ENCODE results near the gene TCAF1.
"Not testable (repeated sequence)": the region's sequence is repeated elsewhere in the genome, so short reads cannot be mapped to it uniquely, and the experiment has no call there.

The TCAF1 gene

DNA sequence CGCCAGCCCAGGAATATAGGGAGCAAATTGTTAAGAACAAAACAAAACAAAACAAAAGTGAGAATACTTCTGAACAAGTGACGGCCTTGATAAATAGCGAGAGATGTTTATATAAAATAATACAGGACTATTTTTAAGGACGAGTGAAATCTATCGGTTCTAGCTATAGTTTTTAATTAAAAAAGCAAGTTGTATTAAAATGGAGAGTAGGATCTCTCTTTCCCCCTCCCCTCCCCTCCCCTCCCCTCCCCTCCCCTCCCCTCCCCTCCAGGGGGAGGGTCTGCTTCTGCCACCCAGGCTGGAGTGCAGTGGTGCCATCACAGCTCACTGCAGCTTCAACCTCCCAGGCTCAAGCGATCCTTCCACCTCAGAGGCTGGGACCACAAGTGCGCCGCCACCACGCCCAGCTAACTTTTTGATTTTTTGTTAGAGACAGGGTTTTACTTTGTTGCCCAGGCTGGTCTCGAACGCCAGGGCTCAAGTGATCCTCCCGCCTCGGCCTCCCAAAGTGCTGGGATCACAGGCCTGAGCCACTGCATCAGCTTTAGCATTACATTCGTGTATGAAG lies 440 bp upstream of the TCAF1 start:
- DNase-seq (ENCODE audit: low read depth in 2 of 2): no peak

DNA sequence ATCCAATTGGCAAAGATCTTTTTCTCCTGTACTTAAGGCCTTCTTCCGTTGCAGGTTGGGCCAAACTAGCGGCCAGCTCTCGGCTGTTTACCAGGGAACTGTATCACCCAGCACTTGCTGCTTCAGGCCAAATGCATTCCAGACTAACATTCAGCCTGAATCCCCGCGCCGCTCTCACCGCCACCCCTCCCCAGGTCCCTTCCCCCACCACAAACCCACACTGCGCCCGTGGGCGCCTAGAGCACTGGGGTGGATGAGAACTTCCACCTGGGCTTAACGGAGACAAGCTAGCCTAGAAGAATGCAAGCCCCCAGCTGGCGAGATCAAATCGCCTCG lies 676 bp downstream of the TCAF1 start:
- DNase-seq (ENCODE audit: low read depth in 2 of 2): no peak

DNA sequence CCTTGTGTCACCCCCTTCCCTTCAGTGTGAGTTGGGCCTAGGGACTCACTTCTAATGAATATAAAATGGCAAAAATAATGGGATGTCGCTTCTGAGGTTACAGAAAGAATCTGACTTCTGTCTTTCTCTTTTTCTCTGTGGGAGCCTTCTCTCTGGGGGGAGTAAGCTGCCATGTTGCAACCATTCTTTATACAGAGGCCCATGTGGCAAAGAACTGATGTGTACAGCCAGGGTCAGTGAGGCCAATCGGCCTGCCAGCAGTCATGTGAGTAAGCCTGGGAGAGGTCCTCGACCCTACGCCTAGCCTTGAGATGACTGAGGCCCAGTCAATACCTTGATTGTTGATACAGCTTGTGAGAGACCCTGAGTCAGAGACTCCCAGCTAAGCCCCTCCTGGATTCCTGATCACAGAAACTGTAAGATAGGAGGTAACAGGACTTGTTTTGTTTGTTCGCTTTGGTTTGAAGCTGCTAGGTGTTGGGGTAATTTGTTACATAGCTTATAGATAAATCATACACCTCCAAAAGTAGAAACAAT lies 1.7 kb downstream of the TCAF1 start:
- DNase-seq (ENCODE audit: low read depth in 2 of 2): no peak

DNA sequence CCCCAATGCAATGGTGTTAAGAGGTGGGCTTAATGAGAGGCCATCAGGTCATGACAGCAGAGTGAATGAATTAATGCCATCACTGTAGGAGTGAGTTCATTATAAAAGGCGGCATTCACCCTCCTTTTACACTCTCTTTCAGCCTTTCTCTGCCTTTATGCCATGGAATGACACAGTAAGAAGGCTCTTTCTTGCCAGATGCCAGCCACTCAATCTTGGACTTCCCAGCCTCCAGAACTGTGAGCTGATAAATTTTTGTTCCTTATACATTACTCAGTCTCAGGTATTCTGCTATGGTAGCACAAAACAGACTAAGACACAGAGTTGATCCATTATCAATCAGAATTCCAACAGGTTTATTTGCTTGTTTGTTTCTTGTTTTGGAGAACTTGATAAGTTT lies 3.2 kb downstream of the TCAF1 start:
- DNase-seq (ENCODE audit: low read depth in 2 of 2): no peak

DNA sequence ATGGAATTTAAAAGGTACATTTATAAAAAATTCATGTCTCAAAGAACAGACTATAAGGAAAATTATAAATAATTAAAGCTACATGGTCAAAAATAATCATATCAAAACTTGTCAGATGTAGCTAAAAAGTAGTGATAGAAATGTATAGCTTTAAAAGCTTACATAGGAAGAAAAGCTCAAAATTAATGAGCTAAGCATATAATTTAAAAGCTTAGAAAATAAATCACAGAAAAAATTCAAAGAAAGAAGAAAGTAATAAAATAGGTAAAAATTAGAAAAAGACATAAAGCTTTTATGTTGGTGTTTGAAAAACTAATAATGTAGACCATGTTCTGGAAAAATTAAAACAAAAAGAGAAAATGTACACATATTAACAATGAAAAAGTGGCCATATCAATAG lies 5.3 kb downstream of the TCAF1 start:
- DNase-seq (ENCODE audit: low read depth in 2 of 2): no peak

DNA sequence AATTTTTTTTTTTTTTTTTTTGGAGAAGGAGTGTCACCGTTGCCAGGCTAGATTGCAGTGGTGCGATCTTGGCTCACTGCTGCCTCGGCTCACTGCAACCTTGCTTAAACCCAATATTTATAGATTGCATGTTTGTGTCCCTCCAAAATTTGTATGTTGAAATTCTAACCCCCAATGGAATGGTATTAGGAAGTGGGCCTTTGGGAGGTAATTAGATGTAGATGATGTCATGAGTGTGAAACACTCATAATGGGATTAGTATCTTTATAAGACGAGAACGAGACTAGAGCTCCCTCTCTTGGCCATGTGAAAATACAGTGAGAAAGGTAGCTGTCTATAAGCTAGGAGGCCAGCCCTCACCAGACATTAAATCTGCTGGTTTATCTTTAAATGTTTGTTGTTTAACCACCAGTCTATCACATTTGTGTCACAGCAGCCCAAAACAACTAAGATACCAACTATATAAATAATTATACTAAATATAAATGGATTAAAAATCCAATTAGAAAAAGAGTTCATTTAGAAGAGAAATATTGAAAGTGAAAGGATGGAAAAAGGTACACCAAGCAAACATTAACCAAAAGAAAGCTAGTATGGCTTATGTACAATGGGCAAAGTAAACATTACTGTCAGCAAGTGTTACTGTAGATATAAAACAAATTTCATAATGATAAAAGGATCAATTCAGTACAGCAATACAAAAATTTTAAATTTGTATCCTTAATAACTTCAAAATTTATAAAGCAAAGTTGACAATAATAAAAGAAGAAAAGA lies 9.3 kb downstream of the TCAF1 start:
- DNase-seq (ENCODE audit: low read depth in 2 of 2): no peak

DNA sequence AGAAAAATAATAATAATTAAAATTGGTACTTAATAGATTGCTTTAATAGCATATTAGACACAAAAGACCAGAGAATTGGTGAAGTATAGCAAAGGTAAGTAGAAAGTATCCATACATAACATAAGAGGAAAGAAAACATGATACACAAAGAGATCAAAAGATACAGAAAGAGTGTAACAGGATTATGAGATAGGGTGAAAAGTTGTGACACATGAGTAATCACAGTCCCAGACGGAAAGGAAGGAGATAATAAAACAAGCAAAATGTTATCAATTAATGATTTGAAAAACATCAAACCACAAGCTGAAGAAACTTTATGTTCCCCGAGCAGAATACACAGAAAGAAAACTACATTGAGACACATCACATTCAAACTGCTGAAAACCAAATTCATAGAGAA lies 10.5 kb downstream of the TCAF1 start:
- no peak for DNase-seq (ENCODE audit: low read depth in 2 of 2)

DNA sequence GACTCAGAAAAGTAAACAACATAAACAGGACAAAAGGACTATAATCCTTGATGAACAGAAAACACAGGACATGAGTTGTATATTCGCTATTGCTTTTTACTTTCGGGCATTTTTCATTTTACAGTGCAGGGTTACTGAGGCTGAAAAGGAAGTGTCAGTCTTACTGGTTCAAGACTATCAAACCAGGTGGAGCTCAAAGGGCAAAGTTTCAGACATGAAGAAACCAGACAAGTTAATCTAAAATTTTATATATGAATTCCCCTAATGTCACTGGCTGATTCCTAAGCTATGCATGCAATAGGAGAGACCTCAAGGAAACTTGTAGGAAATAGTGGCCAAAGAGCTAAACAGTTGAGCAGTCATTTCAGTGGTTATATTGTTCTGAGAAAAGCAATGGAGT lies 11.4 kb downstream of the TCAF1 start:
- no peak for DNase-seq (ENCODE audit: low read depth in 2 of 2)

DNA sequence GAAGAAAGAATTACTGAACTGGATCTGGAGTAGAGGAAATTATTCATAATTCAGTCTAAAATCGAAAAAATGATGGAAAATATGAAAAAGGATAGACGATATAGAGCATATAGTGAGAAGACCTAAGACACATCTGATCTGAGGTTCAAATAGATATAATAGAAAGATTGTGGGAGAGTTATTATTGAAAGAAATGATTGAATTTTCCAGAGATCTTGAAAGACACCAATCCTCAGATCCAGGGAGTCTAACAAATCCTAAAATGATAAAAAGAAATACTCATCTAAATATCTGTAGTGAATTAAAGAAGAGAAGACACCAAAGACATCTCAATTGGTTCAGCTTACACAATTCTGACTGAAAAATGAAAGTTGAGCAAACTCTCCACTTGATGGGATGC lies 12.9 kb downstream of the TCAF1 start:
- no peak for DNase-seq (ENCODE audit: low read depth in 2 of 2)

DNA sequence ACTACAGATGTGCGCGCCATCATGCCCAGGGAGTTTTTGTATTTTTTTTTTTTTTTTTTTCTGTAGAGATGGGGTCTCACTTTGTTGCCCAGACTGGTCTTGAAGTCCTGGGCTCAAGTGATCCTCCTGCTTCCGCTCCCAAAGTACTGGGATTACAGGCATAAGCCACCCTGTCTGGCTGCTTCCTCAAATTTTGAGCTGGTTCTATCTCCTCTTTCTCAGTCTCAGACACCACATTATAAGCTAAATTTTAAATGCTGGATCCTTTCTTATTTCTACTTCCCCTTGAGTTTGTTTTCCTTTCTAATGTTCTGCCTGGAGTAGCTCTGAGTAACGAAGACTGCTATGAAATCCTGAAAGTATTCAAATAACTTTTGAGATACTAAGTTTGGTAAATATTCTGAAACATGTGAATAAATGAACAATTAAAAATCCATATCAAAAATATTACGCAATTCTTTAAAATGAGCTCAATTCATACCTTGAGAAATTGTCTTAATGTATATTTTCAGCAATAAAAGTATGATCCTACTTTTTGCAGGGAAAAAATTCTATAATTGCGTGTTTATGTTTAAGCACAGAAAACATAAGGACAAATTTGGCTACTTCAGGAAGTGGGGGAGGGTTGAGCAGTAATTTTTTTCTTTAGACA lies 15.0 kb downstream of the TCAF1 start:
- DNase-seq (ENCODE audit: low read depth in 2 of 2): no peak

DNA sequence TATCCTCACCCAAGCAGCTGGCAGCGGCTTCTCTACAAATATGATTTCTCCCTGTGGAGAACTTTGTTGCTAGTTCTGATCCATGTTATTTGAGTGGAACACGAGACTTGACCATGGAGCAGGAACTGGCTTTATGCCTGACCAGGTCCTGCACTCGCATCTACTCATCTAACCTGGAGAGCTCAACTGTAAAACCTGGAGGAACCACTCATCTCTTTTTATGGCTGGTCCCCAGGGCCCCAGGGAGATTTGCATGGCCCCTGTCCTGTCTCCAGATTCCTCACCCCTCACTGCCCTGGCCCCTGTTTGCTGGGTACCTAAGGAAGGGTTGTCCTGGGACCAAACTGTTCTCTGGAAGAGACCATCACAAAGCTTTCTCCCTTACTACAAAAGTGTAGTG lies 16.0 kb downstream of the TCAF1 start:
- no peak for DNase-seq (ENCODE audit: low read depth in 2 of 2)

DNA sequence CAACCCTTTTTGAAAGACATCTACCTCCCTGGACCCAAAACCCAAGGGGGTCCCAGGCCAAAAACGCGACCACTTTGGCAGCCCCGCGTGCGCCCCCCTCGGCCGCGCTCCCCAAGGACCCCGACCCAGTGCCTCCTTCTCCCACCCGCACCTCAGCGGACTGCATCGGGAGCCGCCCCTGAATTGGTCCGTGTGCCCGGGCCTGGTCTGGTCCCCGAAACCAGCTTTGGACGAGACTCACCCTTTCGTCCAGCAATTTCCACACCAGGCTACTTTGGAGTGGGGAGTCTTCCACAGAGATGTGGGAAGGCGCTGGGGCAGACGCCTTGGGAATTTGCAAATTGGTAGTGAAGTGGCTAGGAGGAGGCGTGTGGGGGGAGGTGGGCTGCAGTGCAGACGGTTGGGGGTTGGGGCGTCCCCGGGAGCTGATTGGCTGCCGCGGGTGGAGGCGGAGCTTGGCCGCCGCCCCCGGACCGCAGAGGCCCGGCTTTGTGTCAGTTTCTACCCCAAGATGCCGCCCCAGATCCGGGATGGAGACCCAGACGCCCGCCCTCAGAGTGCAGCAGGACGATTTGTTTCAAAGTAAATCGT lies 16.9 kb downstream of the TCAF1 start:
- DNase-seq (ENCODE audit: low read depth in 2 of 2): no peak

DNA sequence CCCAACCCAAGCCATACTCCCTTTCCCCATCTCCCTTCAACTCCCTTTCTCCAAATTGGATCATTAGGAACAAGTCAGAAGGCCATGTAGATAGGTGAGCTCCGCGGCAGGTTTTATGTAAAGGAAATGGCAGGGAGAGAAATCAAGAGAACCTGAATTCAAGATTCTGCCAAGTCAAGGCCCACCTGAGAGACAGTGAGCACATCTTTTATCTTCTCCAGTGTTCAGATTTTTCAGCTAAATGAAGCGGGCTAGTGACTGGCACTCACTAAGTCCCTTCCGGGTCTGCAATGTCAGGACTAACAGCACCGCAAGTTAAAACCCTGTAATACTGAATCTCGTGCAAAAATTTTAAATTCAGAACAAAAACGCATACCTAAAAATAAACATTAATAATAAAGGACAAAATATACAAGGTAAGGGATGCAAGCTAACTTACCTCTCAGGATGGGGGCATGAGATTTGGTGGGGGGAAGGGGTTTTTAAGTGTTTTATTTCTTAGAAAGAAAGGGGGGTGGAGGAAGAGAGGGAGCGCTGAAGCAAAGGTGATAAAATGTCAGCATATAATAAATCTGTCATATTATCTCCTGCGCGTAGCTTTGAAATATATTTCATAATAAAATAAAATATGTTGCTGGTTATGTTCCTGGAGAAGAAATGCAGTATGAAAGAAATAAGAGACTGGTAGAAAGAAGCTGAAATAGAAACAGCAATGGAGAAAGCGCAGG lies 17.6 kb downstream of the TCAF1 start:
- DNase-seq (ENCODE audit: low read depth in 2 of 2): no peak

DNA sequence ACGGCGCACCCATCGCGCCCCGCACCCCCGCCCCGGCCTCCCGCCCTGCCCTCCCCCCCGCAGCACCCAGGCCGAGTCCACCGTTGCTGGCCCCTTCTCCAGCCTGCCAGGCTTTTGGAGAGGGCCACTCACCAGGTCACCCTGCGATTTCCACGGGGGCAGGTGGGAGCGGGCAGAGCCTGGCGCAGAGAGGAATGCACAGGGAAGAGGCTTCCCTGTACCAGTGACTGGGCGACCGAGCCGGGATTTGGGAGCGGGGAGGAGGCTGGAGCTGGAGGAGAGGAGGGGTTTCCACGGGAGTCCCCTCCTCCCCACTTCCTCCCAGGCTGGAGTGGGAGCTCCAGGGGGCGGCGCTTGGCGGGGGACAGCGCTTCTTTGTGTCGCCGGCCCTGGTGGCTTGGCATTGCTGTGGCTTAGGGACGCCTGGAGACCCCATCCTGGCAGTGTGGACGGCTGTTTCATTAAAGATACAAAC lies 19.3 kb downstream of the TCAF1 start:
- DNase-seq (ENCODE audit: low read depth in 2 of 2): no peak

DNA sequence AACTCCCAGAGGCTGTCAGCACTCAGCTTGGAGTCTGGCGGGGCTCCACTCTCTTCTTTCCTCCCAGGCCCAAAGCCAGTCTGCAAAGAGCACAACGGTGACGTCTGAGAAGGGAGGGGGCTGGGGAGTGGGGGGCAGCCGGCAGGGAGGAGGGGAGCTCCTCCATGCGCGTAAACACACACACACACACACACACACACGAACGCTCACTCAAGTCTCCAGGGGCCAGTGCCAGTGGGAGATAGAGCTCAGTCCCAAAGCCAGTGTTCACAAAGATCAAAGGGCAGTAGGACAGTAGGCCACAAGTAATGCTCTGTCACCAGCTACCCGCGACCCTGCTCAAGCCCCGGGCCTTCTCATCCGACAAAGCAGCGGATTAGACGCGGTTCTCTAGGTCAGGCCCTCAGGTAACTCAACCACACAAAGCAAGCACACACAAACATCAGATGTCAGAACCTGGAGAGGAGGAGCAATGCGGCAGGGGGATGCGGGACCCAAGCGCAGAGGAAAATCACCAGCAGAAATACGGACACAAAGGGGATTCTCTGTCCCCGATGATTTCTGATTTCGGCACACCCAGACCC lies 19.9 kb downstream of the TCAF1 start:
- no peak for DNase-seq (ENCODE audit: low read depth in 2 of 2)

DNA sequence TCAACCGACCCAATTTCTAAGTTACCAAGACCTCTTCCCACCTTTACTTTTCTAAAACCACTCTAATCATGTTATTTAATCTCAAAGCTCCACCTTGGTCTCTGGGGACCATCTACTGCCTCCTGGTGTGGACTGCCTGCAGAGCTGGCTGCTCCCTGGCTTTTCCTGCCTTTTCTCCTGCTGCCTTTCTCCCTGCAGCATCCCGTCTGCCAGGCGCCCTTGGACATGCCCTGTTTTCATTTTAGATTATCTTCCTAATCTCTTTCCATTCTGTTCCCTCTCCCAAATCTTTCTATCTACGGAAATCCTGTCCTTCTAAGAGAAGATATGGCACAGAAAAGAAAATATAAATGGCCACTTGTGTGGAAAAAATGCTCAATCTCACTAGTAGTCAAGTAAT lies 23.1 kb downstream of the TCAF1 start:
- DNase-seq (ENCODE audit: low read depth in 2 of 2): no peak

DNA sequence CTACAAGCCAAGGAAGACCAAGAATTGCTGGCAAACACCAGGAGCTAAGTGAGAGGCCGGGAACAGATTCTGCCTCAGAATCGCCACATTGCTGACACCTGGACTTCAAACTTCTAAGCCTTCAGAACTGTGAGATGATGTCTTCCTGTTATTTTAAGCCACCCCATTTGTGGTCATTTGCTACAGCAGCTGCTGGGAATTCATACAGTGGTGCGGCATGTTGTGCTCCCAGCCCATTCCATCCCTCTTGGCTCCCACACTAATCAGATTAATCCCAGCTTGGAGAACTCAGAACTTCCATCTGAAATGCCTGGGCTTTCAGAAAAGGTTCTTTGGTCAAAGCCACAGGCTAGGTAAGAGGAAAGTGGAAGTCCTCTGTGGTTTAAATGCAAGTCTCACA lies 24.9 kb downstream of the TCAF1 start:
- DNase-seq (ENCODE audit: low read depth in 2 of 2): no peak

DNA sequence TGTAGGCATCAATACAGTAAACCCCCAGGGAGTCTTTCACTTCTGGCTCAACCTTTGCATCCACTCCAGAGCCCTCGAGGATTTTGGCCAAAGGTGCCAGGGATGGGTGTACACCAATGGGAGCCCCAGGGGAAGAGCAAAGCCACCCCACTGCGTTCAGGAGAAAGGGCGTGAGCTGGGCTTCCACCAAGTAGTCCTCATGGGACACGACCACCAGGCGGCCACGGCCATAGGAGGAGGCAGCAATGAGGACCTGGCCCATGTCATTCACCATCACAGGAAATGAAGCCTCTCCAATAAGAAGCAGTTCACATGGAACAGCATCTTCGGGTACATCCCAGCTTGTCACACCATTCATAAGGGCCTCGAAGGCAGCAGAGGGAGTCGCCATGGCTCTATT lies 25.8 kb downstream of the TCAF1 start:
- DNase-seq (ENCODE audit: low read depth in 2 of 2): no peak

DNA sequence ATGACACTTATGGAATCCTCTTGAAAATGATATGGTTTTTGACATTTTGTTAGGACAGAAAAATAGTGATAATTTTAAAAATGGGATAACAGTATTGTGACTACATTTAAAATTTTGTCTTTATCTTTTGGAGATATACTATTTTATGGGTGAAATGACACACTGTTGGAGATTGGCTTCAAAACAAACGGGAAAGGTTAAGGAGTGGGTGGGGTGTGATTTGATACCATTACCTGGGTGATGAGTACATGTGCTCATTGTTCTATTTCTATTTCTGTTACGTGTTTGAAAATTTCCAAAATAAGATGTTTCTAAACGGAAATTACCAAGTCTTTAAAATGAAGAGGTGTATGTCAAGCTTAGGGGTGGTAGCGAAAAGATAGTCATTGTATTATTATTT lies 28.7 kb downstream of the TCAF1 start:
- DNase-seq (ENCODE audit: low read depth in 2 of 2): not testable (repeated sequence)

DNA sequence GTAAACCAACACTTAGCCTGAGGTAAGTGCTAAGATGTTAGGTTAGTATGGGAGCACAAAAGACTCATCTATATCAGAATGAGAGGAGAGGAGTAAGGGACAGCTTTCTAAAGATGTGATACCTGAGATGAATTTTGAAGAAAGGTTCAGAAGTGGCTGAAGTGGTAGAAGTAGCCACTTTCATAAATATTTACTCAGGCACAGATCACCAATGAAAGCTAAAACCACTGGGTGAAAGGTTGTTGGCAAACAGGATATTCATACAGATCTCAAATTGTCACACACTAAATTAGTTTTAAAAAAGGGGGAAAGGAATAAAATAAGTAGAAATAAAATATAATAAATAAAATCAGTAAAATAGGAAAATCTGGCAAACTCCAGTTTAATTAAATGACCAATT lies 30.4 kb downstream of the TCAF1 start:
- not testable (repeated sequence) for DNase-seq (ENCODE audit: low read depth in 2 of 2)

DNA sequence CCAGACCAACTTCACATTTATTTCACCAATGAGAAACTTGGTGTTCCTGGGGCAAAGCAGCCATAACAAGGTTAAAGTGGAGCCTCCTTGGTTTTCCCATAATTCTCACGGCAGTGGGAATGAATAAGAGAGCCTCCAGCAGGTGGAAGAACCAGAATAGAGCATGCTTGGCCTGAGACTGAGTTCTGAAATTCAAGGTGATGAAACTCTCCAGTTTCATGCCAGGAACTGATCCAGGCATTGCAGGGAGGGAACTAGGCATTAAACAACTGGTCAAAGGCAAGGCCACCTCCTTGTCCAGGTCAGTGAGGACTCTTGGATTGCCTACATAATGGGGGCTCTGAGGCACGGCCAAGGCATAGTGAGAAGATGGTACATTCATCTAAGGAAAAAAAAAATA lies 44.0 kb downstream of the TCAF1 start:
- not testable (repeated sequence) for DNase-seq (ENCODE audit: low read depth in 2 of 2)

DNA sequence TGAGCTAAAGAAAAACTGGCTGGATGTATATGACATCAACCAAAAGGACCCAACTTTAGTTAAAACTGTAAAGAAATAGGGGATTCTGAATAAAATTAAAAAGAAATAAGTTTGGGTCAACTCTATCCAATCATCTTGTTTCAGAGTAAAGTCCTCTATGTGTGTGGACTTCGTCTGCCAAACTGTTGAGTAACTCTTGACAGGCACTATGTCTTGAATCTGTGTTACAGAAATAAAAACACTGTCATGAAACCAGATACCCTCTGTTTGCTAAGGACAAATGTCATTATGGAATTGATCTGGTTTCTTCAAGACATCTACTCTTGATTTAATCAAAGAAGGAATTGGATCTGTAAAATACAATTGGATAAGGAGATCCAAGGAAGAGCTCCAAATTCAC lies 46.5 kb downstream of the TCAF1 start:
- not testable (repeated sequence) for DNase-seq (ENCODE audit: low read depth in 2 of 2)
